ENCODE data around the gene CBR3.

The CBR3 gene

GRCh38 chr21:36156815-36157670 is 22.2 kb downstream of the CBR3 start, which contains the start of gene DOP1B:
DOP1B (plus strand) TSS chr21:36156824; CDS start chr21:36164734, 7,910 bp downstream.
- H3K27me3 ChIP-seq (ENCODE audit: insufficient read depth, low read length, poor library complexity, severe bottlenecking): no peaks in the 10 kb centered on the region
- no peaks in the 10 kb centered on the region for H3K36me3 ChIP-seq (ENCODE audit: insufficient read depth, low read length)
- no peaks in the 10 kb centered on the region for H3K9me2 ChIP-seq (replicated peaks; ENCODE audit: low read depth, low read length)
- peaks cover 8% of the 10 kb centered on the region for H3K4me1 ChIP-seq (ENCODE audit: insufficient read depth, low read length, poor library complexity, severe bottlenecking)
- H3F3A ChIP-seq (ENCODE audit: low read depth): no peaks in the 10 kb centered on the region
- peaks cover 12% of the 10 kb centered on the region; the same call in 1 of the 2 replicates for H3K79me2 ChIP-seq (ENCODE audit: insufficient read depth, low read length)
- H3K4me3 ChIP-seq (ENCODE audit: low read length, poor library complexity, severe bottlenecking): peak within 1 kb of the TSS; percentile 96
- H3K9me3 ChIP-seq (ENCODE audit: insufficient read depth, low read depth, low read length): no peaks in the 10 kb centered on the region
- H3K4me2 ChIP-seq (ENCODE audit: low read depth, low read length, poor library complexity, severe bottlenecking): peak within 1 kb of the TSS; percentile 92
- TF ChIP-seq EZH2phosphoT487 (IDR thresholded peaks at IDR 0.05; ENCODE audit: borderline replicate concordance) (no peak), CTCF (conservative IDR thresholded peaks at IDR 0.05; ENCODE audit: low read length) (no peak)
- peak within 1 kb of the TSS; percentile 71 for H3K9ac ChIP-seq (ENCODE audit: low read depth, low read length, poor library complexity, severe bottlenecking)
- no peaks in the 10 kb centered on the region for H4K20me1 ChIP-seq (ENCODE audit: insufficient read depth, low read length, poor library complexity, severe bottlenecking)
- H2AFZ ChIP-seq (ENCODE audit: low read length): peak within 1 kb of the TSS; percentile 91

GRCh38 chr21:36159356-36159921 is 24.6 kb downstream of the CBR3 start:
- TF ChIP-seq EZH2phosphoT487 (IDR thresholded peaks at IDR 0.05; ENCODE audit: borderline replicate concordance) (no peak), CTCF (conservative IDR thresholded peaks at IDR 0.05; ENCODE audit: low read length) (no peak)
- H3K4me1 ChIP-seq (ENCODE audit: insufficient read depth, low read length, poor library complexity, severe bottlenecking): peaks cover 19% of the 10 kb centered on the region
- no peak overlapping the region for H3K4me3 ChIP-seq (ENCODE audit: low read length, poor library complexity, severe bottlenecking)
- H3F3A ChIP-seq (ENCODE audit: low read depth): 0 out of 2 replicates have a peak, but pooled peaks cover under 1% of the 10 kb centered on the region
- H3K9me2 ChIP-seq (replicated peaks; ENCODE audit: low read depth, low read length): no peaks in the 10 kb centered on the region
- H3K4me2 ChIP-seq (ENCODE audit: low read depth, low read length, poor library complexity, severe bottlenecking): no peak overlapping the region
- H3K9ac ChIP-seq (ENCODE audit: low read depth, low read length, poor library complexity, severe bottlenecking): no peak overlapping the region
- H3K79me2 ChIP-seq (ENCODE audit: insufficient read depth, low read length): peaks cover 16% of the 10 kb centered on the region; the same call in 1 of the 2 replicates
- H4K20me1 ChIP-seq (ENCODE audit: insufficient read depth, low read length, poor library complexity, severe bottlenecking): no peaks in the 10 kb centered on the region
- H3K9me3 ChIP-seq (ENCODE audit: insufficient read depth, low read depth, low read length): no peaks in the 10 kb centered on the region
- no peaks in the 10 kb centered on the region for H3K27me3 ChIP-seq (ENCODE audit: insufficient read depth, low read length, poor library complexity, severe bottlenecking)
- H3K36me3 ChIP-seq (ENCODE audit: insufficient read depth, low read length): no peaks in the 10 kb centered on the region
- no peak overlapping the region for H2AFZ ChIP-seq (ENCODE audit: low read length)

- H2AFZ ChIP-seq (ENCODE audit: low read length): no peak overlapping the region
Measured at GRCh38 chr21:36160850-36161178, 25.9 kb downstream of the CBR3 start.

More at GRCh38 chr21:36160850-36161178, 25.9 kb downstream of the CBR3 start:
- Histone ChIP-seq H3K4me2 (ENCODE audit: low read depth, low read length, poor library complexity, severe bottlenecking) (no peak overlapping the region), H3F3A (ENCODE audit: low read depth) (0 out of 2 replicates have a peak, but pooled peaks cover 3% of the 10 kb centered on the region), H3K36me3 (ENCODE audit: insufficient read depth, low read length) (no peaks in the 10 kb centered on the region), H3K27me3 (ENCODE audit: insufficient read depth, low read length, poor library complexity, severe bottlenecking) (no peaks in the 10 kb centered on the region), H4K20me1 (ENCODE audit: insufficient read depth, low read length, poor library complexity, severe bottlenecking) (no peaks in the 10 kb centered on the region), H3K4me3 (ENCODE audit: low read length, poor library complexity, severe bottlenecking) (no peak overlapping the region), H3K9me2 (replicated peaks; ENCODE audit: low read depth, low read length) (no peaks in the 10 kb centered on the region), H3K79me2 (ENCODE audit: insufficient read depth, low read length) (peaks cover 16% of the 10 kb centered on the region; the same call in 1 of the 2 replicates), H3K4me1 (ENCODE audit: insufficient read depth, low read length, poor library complexity, severe bottlenecking) (peaks cover 20% of the 10 kb centered on the region), H3K9ac (ENCODE audit: low read depth, low read length, poor library complexity, severe bottlenecking) (no peak overlapping the region), H3K9me3 (ENCODE audit: insufficient read depth, low read depth, low read length) (no peaks in the 10 kb centered on the region)
- TF ChIP-seq CTCF (conservative IDR thresholded peaks at IDR 0.05; ENCODE audit: low read length) (no peak), EZH2phosphoT487 (IDR thresholded peaks at IDR 0.05; ENCODE audit: borderline replicate concordance) (no peak)

Measured in Loucy (cell line).